ENCODE results near the gene KIF25.

Gene KIF25

GRCh38 chr6:168046696-168047095 is 49.2 kb downstream of the KIF25 start:
- no peak for TF ChIP-seq CTCF (IDR thresholded peaks at IDR 0.05)

- no peak for TF ChIP-seq CTCF (IDR thresholded peaks at IDR 0.05)
Measured at GRCh38 chr6:168047841-168048723, 50.6 kb downstream of the KIF25 start.

- no peak for TF ChIP-seq CTCF (IDR thresholded peaks at IDR 0.05)
Measured at GRCh38 chr6:168048724-168049025, 51.2 kb downstream of the KIF25 start.

GRCh38 chr6:168049277-168049676 is 51.8 kb downstream of the KIF25 start:
- no peak for TF ChIP-seq CTCF (IDR thresholded peaks at IDR 0.05)

GRCh38 chr6:168049706-168050224 is 52.3 kb downstream of the KIF25 start:
- no peak for TF ChIP-seq CTCF (IDR thresholded peaks at IDR 0.05)

- no peak for TF ChIP-seq CTCF (IDR thresholded peaks at IDR 0.05)
Measured at GRCh38 chr6:168050225-168050880, 52.9 kb downstream of the KIF25 start.

GRCh38 chr6:168050881-168051586 is 53.6 kb downstream of the KIF25 start:
- no peak; the same call in 1 of the 2 replicates for TF ChIP-seq CTCF (IDR thresholded peaks at IDR 0.05)
